Islet precursor cell (in vitro differentiated cells): Measurements from ENCODE around the gene NINJ1.
A peak's percentile ranks its signal among the peaks of the same experiment; 100 is the strongest.

Experiments
- DNase-seq: peaks from one replicate; pipeline ENCODE4 v3.0.0-alpha.2; 2018

NINJ1 gene, protein sequence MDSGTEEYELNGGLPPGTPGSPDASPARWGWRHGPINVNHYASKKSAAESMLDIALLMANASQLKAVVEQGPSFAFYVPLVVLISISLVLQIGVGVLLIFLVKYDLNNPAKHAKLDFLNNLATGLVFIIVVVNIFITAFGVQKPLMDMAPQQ

DNA sequence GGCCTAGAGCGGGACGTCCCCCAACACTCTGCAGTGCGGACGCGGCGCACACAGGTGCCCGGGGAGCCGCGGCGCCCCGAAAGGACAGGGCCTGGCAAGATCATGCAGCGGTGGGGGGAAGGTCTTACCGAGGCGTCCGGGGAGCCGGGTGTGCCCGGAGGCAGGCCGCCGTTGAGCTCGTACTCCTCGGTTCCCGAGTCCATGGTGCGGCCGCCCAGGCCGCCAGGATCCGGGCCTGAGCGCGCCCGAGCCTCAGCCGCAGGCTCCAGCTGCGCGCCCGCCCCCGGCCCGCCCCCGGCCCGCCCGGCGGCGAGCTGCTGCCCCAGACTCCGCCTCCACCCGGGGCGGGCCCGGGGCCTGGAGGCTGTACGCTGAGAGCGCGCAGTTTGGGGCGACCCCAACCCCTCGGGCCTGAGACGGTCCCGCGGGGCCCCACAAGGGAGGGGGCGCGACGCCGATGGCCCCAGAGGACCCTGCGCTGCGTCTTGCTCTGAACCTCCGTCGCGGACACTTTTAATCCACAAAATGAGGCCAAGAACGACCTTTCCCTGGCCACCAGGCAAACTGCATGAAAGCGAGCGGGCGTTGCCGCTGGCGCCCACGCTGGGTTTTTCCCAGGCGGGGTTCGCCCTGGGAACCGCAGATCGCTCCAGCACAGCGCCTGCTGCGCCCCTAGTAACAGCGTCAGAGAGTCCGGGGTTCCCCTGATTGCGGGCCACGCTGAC, at the start of gene NINJ1:
TSS of gene NINJ1 (minus strand) at position 237 of the 725 bp plus-strand sequence. CDS start at position 203, 34 bp downstream.
- DNase-seq, result peak; percentile 78

DNA sequence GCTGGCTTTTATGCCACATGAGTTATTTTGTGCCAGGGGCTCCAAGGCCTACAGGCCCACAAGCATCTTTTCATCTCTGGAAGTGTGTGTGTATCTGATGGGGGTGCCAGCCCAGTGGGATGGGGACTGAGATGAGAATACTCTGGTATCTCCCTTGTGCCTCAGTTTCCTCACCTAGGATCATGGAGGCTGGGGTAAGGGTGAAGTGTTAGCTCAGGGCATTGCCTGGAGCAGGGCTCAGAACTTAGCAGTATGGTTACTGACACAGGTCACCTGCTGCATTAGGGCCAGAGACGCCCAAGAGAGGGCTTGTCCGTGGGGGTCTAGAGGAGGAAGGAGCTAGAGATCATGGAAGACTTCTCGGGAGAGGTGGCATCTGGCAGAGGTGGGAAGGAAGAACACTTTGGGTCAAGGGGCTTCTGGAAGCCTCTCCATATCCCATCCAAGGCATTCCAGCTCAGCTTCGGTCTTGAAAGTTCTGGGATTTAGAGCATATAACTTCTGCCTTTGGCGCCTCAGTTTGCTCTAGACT, 49.1 kb upstream of the NINJ1 start:
- DNase-seq, result no peak

DNA sequence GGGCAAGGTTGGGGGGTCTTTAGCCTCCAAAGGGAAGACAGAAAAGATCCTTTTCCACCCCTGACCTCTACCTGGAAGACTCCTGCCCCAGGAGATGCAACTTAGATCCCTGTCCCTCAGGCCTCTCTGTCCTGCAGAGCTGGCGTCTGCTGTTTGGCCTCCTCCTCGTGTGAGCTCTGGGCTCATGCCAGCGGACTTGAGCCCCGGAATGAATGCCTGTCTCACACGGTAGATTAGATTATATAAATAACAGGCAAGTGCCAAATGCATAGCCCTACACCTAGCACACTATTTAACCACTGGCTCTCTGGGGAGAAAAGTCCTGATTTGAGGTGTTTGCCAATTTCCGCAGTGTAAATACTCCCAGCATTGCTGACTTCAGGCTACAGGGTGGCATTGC, 48.5 kb upstream of the NINJ1 start:
- peak; percentile 47 for DNase-seq

DNA sequence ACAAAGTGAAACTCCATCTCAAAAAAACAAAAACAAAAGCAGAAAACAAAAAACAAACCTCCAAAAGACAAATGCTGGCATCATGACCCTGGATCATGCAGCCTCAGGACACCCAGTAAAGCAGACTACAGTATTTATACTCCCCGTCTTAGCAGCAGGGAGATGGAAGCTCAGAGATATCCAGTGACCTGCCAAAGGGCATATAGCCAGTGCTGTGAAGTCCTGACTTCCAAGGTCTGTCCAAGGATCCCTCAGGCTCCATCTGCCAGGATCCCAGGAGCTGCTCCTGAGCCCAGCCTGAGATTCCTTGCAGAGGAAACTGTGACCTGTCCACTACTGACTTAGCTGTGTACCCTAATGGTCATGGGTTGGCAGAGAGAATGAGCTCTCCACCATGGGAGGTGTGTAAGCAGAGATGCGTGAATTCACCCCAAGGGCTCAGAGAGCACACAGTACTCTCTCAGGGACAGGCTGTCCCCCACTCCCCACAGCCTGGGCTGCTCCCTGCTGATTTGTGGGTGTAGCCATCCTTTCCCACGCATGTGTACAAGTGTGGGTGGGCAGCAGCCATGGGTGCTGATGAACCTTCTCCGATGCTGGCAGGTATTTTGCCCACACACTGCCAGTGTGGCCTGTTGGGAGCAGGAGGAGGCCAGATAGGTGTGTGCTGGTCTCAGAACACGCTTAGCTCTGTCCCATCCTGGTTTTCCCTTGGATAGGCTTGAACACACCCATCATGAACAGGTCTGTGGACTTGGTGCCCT, 47.8 kb upstream of the NINJ1 start:
- peak; percentile 43 for DNase-seq

DNA sequence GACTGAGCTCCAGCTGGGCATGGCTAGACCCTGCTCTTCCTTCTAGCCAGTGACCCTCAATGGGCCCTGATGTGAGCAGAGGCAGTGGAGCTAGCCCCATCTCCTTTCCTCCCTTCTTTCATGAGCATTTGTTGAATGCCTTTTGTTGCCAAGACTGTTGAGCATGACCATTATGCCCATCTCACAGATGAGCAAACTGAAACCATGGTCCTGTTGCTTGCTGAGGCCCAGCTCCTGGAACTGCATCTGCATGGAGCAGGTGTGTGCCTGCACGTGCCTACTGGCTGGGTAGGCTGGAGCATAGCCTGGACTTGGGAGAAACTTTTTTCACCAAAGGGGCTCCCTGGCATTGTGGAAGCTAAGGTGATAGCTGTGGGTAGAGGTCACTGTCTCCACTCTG, 46.9 kb upstream of the NINJ1 start:
- DNase-seq, result peak; percentile 29

DNA sequence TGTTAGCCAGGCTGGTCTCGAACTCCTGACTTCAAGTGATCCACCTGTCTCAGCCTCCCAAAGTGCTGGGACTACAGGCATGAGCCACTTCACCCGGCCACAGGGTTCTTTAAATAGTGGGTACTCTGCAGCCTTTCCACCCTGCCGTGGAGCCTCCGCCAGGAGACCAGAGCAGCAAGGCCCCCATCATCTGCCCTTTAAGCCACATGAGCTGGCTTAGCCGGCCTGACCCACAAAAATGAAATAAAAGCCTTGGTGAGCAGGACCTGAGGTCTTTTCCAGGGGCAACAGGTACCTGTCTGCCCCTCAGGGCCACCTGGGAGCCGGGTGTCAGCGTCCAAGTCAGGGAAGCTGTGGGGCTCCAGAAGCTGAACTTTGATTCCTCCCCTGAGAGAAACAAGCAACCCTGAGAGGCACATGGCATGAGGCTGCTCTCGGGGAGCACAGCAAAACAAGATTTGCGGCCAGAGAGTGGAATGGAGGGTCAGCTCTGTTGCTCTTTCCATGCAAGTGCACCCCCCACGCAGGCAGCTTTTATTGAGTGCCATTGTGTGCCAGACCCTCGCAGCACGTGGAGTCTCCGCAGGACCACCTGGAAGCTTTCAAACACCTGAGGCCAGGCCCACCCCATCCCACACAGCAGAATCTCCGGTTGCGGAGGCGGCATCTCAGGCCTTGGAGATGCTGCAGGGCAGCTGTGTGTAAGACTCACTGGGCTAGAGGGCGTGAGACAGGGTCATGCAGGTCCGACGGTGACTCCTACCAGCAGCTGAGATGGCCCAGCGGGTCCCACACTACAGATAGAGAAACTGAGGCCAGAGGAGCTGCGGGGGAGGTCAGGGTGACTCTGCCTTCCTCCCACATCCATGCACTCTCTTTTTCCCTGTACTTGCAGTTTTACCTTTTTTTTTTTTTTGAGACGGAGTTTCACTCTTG, 45.1 kb upstream of the NINJ1 start:
- DNase-seq, result no peak

DNA sequence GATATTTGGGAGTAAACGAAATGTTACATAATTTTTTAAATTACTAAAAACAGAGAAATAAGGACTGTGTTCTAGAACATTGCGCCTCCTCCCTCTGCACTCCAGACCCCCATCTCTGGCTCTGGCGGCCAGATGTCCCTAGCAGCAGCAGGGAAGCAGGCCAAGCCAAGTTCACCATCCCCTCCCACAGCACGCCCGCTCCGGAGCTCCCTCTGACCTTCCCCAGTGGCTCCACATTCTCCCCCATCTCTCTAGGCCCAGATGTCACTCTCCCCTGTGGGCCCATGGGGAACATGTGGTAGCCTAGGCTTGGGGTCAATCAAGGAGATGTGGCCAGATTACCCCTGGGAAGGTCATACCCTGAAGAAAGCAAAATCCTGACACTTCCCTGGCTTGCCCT, 43.6 kb upstream of the NINJ1 start:
- DNase-seq, result no peak

DNA sequence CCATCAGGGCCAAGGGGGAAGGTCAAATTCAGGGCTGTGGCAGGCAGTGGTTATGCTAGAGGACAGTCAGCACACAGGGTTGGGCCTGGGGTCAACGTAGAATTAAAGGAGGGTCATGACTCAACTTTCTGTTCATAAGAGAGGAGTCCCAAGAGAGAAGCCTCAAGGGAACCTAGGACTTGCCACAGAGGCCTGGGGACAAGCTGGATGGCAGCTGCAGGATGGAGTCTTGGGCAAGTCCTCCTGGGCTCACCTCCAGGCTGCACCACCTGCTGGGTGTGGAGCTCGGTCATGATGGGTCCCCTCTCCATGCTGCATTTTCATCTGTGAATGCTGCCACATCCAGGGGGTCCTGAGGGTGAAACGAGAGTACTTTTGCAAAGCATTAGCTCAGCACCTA, 40.9 kb upstream of the NINJ1 start:
- DNase-seq, result no peak

DNA sequence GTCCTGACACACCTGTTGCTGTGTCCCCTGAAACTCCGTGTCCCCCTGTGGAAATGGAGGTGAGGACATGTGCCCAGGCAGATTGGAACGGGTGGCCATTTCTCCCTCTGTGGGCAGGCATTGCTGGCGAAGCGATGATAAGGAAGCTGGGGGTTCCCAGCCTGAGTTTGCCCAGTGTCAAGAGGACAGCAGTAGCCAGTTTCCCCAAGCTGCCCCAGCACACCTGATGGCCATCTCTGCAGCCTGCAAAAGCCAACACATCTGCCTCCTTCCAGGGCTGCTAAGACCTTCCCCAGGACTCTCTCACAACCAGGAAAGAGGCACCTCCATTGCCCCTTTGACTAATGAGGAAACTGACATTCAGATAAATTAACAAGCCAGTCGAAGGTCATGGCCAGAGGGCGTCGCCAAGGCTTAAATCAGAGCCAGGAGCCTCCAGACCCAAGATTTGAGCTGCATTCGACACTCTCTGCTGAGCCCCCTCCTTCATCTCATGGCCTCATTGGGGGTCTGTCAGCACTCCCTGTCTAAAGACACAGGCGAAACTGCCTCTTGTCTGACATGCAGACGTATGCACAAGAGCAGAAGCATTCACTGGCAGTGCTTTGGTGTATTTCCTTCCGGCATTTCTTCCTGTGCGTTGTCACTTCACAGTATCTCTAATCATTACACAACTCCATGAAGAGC, 39.5 kb upstream of the NINJ1 start:
- DNase-seq, result no peak

DNA sequence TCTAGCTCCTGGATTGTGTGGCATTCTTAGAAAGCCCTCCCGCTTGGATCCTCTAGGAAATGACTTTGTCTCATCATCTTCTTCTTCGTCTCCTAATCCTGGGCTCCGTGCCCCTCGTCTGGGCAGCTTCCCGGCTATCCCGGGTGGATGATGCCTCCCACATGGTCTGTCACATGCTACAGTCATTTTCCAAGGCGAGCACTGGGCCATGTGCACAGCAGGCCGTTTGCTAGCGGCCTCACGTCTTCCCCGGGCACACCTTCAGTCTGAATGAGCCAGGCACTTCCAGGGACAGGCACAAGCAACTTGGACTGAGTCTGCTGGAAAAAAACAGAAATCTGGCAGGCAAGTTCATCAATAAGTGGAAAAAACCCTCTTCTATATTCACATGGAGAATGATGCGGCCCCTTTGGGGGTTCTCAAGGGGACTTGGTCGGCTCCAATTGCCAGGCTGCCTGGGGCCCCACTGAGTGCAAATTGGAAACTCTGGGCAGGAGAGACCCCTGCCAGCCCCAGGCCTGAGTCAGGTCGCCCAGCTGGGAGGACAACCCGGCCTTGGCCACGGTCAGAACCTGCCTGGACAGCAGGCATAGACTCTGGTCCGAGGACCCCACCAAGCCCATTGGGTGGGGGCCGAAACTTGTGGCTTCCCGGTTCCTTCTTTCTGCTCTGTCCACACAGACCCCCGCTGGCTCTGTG, 38.8 kb upstream of the NINJ1 start:
- no peak for DNase-seq

DNA sequence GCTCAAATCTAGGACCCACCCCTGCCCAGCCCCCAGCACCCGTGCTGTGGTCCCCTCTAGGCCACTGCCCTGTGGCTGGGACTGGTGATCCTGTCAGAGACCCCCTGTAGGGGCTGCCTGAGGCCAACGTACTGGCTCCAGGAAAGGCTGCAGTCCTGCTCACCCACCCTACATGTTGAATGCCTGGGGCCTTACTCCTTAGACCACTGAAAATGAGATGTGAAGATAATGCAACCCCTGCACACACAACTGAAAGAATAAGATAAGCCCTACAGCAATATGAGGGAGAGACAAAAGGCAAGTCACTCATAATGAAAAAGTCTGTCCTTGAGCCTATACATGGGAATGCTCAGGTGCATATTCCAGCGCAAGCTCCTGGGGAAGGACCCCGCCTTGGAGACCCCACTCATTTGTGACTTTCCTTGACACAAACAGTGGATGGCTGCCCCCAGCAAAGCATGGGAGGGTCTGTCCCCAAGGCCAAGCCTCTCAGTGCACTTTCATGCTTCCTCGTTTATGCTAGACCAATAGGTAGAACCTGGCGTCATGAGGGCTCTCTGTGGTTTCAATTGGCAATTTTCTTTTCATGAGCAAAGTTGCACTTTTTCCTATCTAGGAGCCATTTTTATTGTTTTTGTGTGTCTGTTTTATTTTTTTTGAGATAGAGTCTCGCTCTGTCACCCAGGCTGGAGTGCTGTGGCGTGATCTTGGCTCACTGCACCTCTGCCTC, 37.4 kb upstream of the NINJ1 start:
- DNase-seq, result no peak

DNA sequence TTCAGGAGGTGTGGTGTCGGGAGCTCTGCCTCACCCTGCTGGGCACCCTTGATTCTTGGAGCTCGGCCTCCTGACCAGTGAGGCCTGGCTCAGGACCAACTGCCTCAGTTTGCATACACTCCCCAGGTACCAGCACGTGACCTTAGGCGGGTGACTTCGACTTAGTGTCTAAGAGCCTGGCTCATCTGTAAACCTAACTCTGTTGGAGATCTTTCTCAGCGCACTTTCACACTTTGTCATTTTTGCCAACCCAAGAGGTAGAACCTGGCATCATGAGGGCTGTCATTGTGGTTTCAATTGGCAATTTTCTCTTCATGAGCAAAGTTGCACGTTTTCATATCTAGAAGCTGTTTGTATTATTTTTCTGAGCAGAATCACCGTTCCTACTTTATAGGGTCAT, 36.5 kb upstream of the NINJ1 start:
- no peak for DNase-seq

DNA sequence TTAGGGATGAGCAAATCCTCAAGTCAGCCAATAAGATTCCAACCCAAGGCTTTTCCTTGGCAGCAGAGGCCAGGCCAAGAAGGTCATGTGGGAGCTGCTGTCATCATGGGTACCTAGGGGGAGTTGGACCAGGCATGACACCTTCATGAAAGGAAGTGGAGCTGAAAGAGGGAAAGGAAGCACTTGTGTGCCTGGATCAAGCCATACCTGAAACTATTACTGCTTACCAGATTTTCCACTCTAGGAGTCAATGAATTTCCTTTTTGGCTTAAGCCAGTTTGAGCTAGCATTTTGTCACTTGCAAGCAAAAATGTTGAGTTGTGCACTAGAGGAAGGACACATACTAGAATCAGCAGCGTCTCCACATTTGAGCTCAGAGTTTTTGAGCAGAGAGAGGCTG, 35.4 kb upstream of the NINJ1 start:
- DNase-seq, result no peak

DNA sequence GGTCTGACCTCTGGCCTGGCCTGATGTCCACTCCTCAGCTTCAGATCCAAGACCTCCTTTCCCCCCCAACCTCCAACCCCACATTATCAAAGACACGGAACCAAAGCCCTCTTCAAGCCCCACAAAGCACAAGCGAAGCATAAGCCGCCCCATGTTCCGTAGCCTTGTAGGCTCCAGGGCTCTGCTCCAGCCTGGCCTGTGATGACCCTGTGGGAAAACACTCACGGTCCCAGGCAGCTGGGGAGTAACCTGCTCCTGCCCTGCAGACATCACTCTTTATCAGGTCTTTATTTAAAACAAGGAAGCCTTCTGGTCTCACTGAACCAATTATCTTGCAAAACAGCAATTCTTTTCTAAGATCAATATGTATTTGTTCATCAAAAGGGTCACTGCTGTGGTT, 34.5 kb upstream of the NINJ1 start:
- no peak for DNase-seq

DNA sequence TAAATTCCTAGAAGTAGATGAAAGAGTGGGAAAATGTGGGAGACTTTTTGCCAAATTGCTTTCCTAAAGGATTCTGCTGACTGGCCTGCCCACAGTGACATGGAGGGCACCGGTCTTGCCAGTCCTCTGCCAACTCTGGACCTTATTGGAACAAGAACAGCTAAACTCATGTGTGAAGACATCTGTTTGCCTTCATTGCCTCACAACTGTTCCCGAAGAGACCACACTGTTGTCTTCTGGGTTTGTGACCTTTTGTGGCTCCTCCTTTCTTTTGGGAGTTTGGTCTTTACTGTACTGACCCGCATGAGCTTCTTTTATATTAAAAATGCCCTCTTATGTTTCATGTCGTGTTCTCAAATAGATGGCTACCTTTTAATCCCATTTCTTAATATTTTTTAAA, 33.8 kb upstream of the NINJ1 start:
- no peak for DNase-seq

DNA sequence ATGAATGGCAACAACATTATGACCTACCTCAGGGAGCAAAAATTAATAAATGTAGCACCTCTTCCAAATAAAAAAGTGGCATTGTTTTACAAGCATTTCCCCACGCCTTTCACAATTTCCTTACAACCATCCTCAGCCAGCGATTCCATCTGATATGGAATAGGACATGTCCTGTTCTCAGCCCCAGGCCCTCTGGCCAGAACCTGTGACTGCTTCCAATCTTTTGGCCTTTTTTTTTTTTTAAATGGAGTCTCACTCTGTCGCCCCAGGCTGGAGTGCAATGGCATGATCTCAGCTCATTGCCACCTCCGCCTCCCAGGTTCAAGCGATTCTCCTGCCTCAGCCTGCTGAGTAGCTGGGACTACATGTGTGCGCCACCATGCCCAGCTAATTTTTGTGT, 33.1 kb upstream of the NINJ1 start:
- no peak for DNase-seq

DNA sequence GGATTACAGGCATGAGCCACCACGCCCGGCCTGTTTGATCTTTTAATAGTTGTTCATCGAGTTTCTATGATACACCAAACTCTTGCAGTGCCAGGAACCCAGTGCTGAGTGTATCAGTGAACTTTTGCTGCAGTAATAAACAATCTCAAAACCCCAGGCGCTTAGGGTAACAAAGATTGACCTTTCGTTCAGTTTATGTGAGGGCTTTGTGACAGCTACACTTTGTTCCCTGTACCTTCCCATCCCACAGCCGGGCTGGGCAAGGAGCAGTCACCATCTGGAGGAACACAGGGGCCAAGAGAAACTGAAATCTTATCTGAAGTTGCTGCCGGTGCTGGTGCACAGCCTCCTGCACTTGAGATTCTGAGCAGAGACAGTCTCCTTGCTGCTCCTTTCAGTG, 32.6 kb upstream of the NINJ1 start:
- no peak for DNase-seq

DNA sequence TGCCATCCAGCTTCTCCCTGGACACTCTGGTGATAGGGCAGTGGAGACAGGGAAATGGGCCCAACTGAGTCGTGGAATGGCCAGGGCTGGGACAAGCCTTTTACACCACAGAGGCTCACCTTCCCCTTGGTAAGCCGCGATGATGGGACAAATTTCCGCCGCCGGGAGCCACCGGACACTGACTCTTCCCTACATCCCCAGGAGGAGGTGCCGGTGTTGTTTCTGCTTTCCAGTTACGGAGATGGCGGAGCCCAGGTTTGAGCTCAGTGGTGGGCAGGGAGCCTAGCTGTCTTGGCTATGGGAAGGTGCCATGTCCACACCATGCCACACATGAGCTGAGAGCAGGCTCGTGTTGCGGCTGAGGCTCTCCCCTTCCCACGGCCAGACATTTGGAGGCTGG, 30.0 kb upstream of the NINJ1 start:
- DNase-seq, result no peak

DNA sequence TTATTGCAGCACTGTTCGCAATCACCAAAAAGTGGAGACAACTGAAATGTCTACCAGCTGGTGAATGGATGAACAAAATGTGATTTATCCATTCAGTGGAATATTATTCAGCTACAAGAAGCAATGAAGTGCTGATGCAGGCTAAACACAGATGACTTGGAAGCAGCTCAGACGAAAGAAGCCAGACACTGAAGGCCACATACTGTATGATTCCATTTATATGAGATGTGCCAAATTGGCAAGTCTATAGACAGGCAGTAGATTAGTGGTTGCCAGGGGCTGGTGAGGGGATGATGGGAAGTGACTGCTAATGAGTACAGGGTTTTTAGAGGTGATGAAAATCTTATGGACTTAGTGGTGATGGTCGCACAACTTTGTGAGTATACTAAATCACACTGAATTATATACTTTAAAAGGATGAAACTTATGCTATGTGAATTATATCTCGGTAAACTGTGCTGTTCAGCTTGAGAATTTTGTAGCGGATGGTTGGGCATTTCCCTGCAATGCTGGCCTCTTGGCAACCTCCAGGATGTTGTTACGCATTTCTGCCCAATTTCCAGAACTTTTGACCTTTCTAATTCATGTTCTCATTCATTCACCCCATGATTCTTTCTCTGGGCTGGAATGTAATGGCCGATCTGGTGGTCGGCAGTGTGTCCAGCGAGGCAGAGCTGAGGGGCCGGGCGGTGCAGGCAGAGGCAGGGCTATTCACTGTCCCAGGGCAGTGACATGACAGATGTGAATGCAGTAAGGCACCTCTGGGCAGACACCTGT, 27.9 kb upstream of the NINJ1 start:
- no peak for DNase-seq
